Panc1 (cell line): ENCODE results near the gene HERC6.

Experiments used
- TF ChIP-seq, protein P1 (sequence below), 2 experiments: IDR thresholded peaks; 2 replicates each; pipeline ENCODE4 v1.6.1; 2011 to 2012; ENCODE audit warnings: low read depth in 2 of 2, control low read depth in 1 of 2, low read length in 1 of 2, mild to moderate bottlenecking in 1 of 2, moderate library complexity in 1 of 2; ENCODE audit not compliant: insufficient read depth in 1 of 2
- TF ChIP-seq, protein P2 (sequence below): fragments of 450-650 bp; IDR thresholded peaks from 2 replicates; pipeline ENCODE4 v1.5.1; 2017; ENCODE audit warnings: mild to moderate bottlenecking

DNA sequence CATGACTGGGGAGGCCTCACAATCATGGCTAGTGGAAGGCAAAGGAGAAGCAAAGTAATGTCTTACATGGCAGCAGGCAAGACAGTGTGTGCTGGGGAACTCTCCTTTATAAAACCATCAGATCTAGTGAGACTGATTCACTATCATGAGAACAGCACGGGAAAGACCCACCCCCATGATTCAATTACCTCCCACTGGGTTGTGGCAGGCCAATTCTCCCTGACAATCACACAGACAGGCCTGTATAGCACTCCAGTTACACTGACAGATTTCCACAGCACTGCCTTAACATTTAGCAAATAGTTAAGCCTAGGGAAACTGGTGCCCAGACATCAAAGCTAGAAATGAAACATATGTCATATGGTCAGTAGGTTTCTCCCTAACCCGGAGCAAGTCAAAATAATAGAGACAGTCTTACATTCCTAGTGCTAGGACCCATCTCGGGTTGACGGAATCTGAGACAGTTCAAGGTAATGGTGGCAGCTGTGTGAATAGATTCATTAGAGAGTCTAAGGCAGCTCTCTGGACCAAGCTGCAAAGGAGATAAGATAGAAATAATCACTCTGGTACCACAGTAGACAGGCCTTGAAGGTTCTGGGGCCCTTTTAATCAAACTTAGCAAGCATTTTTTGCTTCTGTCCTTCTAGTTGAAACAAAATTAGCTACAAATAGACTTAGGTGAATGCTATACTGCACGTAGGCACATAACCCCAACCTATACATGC is 68.9 kb downstream of the HERC6 start:
- TF ChIP-seq, protein P1, sequence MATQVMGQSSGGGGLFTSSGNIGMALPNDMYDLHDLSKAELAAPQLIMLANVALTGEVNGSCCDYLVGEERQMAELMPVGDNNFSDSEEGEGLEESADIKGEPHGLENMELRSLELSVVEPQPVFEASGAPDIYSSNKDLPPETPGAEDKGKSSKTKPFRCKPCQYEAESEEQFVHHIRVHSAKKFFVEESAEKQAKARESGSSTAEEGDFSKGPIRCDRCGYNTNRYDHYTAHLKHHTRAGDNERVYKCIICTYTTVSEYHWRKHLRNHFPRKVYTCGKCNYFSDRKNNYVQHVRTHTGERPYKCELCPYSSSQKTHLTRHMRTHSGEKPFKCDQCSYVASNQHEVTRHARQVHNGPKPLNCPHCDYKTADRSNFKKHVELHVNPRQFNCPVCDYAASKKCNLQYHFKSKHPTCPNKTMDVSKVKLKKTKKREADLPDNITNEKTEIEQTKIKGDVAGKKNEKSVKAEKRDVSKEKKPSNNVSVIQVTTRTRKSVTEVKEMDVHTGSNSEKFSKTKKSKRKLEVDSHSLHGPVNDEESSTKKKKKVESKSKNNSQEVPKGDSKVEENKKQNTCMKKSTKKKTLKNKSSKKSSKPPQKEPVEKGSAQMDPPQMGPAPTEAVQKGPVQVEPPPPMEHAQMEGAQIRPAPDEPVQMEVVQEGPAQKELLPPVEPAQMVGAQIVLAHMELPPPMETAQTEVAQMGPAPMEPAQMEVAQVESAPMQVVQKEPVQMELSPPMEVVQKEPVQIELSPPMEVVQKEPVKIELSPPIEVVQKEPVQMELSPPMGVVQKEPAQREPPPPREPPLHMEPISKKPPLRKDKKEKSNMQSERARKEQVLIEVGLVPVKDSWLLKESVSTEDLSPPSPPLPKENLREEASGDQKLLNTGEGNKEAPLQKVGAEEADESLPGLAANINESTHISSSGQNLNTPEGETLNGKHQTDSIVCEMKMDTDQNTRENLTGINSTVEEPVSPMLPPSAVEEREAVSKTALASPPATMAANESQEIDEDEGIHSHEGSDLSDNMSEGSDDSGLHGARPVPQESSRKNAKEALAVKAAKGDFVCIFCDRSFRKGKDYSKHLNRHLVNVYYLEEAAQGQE (IDR thresholded peaks at IDR 0.05; ENCODE audit: insufficient read depth in 1 of 2, low read depth in 2 of 2, low read length in 1 of 2) = no peak
- TF ChIP-seq, protein P2, sequence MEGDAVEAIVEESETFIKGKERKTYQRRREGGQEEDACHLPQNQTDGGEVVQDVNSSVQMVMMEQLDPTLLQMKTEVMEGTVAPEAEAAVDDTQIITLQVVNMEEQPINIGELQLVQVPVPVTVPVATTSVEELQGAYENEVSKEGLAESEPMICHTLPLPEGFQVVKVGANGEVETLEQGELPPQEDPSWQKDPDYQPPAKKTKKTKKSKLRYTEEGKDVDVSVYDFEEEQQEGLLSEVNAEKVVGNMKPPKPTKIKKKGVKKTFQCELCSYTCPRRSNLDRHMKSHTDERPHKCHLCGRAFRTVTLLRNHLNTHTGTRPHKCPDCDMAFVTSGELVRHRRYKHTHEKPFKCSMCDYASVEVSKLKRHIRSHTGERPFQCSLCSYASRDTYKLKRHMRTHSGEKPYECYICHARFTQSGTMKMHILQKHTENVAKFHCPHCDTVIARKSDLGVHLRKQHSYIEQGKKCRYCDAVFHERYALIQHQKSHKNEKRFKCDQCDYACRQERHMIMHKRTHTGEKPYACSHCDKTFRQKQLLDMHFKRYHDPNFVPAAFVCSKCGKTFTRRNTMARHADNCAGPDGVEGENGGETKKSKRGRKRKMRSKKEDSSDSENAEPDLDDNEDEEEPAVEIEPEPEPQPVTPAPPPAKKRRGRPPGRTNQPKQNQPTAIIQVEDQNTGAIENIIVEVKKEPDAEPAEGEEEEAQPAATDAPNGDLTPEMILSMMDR = no peak
